Ishikawa (cell line): Measurements from ENCODE around the gene PER2.

Source experiments
- CEBPB ChIP-seq: IDR thresholded peaks from 2 replicates; pipeline ENCODE4 v1.6.1; 2012
- CREB1 ChIP-seq: IDR thresholded peaks from 2 replicates; pipeline ENCODE4 v1.6.1; 2012; ENCODE audit warnings: low read depth
- EGR1 ChIP-seq: IDR thresholded peaks from 2 replicates; pipeline ENCODE4 v1.6.1; 2012
- EP300 ChIP-seq: IDR thresholded peaks from 2 replicates; pipeline ENCODE4 v1.6.1; 2012; ENCODE audit warnings: borderline replicate concordance
- FOXM1 ChIP-seq: IDR thresholded peaks from 2 replicates; pipeline ENCODE4 v1.6.1; 2012; ENCODE audit warnings: low read depth, borderline replicate concordance
- NFIC ChIP-seq: IDR thresholded peaks from 2 replicates; pipeline ENCODE4 v1.6.1; 2012
- RAD21 ChIP-seq: IDR thresholded peaks from 2 replicates; pipeline ENCODE4 v1.6.1; 2012; ENCODE audit warnings: low read depth
- TAF1 ChIP-seq: IDR thresholded peaks from 2 replicates; pipeline ENCODE4 v1.6.1; 2012; ENCODE audit warnings: low read depth, mild to moderate bottlenecking
- TCF12 ChIP-seq: IDR thresholded peaks from 2 replicates; pipeline ENCODE4 v1.6.1; 2012; ENCODE audit warnings: low read depth
- TEAD4 ChIP-seq: IDR thresholded peaks from 2 replicates; pipeline ENCODE4 v1.6.1; 2012
- YY1 ChIP-seq: IDR thresholded peaks from 2 replicates; pipeline ENCODE4 v1.6.1; 2012; ENCODE audit warnings: low read depth
- ZBTB7A ChIP-seq: IDR thresholded peaks from 2 replicates; pipeline ENCODE4 v1.6.1; 2012; ENCODE audit warnings: low read depth
- TF ChIP-seq, protein P1 (sequence below): IDR thresholded peaks from 2 replicates; pipeline ENCODE4 v1.6.1; 2012; ENCODE audit warnings: low read depth, mild to moderate bottlenecking
- TF ChIP-seq, protein P2 (sequence below): IDR thresholded peaks from 2 replicates; pipeline ENCODE4 v1.6.1; 2012
- TF ChIP-seq, protein P3 (sequence below): IDR thresholded peaks from 2 replicates; pipeline ENCODE4 v1.6.1; 2012

Gene PER2

DNA sequence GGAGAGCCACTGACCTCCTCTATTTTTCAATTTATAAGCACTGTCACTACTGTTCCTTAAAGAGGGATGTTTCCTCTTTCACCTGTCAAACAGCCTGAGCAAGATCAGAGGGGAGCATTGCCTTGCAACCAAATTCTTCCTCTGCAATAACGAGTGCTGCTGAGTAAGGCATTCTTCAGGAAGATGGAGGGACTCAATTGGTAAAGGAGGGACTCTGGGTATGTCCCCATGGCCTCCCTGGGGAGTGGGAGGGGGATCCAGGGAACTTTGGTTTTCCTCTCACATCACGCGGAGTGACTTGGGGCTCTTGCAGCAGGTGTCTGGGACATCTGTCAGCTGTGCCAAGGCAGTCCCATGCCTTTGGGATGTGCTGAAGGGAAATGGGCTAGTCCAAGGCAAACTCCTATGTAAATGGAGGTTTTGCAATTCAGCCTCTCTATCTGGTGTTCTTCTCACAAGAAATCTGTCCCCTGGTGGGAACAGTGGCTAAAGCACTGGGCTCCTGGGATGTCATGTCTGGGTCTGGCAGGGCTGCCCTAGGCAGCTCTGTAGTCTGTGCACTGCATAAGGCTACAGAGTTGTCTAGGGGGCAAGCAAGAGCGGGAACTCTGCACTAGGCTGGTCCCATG is 34.2 kb downstream of the PER2 start:
- no peak for TF ChIP-seq ZBTB7A
- TF ChIP-seq, protein P1, sequence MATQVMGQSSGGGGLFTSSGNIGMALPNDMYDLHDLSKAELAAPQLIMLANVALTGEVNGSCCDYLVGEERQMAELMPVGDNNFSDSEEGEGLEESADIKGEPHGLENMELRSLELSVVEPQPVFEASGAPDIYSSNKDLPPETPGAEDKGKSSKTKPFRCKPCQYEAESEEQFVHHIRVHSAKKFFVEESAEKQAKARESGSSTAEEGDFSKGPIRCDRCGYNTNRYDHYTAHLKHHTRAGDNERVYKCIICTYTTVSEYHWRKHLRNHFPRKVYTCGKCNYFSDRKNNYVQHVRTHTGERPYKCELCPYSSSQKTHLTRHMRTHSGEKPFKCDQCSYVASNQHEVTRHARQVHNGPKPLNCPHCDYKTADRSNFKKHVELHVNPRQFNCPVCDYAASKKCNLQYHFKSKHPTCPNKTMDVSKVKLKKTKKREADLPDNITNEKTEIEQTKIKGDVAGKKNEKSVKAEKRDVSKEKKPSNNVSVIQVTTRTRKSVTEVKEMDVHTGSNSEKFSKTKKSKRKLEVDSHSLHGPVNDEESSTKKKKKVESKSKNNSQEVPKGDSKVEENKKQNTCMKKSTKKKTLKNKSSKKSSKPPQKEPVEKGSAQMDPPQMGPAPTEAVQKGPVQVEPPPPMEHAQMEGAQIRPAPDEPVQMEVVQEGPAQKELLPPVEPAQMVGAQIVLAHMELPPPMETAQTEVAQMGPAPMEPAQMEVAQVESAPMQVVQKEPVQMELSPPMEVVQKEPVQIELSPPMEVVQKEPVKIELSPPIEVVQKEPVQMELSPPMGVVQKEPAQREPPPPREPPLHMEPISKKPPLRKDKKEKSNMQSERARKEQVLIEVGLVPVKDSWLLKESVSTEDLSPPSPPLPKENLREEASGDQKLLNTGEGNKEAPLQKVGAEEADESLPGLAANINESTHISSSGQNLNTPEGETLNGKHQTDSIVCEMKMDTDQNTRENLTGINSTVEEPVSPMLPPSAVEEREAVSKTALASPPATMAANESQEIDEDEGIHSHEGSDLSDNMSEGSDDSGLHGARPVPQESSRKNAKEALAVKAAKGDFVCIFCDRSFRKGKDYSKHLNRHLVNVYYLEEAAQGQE, result no peak
- TF ChIP-seq TEAD4, result no peak
- TF ChIP-seq CREB1, result no peak
- no peak for TF ChIP-seq YY1
- no peak for TF ChIP-seq EGR1

DNA sequence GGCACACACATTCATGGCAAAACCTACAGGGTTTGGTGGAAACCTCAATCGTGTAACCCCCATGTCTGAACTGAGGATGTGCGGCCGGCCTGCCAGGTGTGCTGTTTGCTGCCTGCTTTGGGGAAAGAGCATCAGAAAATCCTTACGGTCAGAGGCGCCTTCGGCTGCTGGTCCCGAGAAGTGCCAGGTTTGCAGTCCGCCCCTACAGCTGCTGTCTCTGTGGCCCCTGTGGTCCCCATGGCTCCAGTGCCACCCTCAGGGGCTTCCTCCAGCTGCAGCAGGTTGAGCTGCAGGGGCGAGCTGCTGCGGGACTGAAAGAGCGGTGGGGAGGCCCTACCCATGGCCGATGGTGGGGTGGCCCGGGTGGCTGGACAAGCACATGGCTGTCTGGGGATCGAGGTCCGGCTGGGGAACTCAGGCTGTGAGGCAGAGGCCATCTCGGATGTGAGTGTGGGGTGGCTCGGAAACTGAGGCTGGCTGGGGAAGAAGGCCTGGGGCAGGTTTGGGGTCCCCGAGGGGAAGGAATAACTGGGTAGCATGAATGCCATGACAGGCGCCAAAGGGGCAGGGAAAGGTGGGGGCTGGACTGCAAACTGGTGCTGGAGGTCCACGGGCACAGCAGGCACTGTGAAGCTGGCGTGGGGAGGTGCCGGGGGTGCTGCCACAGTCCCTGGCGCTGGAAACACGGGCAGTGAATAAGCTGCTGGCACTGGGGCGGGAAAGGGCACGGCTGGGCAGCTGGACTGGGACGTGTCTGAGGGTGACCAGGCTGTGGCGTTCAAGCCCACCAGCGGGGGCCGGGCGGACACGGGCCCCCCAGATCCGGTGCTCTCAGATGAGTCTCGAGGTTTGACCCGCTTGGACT is 35.4 kb downstream of the PER2 start:
- TF ChIP-seq, protein P2, sequence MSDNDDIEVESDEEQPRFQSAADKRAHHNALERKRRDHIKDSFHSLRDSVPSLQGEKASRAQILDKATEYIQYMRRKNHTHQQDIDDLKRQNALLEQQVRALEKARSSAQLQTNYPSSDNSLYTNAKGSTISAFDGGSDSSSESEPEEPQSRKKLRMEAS, result no peak
- TF ChIP-seq, protein P1, result no peak
- TF ChIP-seq YY1 (no peak), ZBTB7A (no peak), EGR1 (no peak), TEAD4 (no peak), CREB1 (no peak)
- TF ChIP-seq, protein P3, sequence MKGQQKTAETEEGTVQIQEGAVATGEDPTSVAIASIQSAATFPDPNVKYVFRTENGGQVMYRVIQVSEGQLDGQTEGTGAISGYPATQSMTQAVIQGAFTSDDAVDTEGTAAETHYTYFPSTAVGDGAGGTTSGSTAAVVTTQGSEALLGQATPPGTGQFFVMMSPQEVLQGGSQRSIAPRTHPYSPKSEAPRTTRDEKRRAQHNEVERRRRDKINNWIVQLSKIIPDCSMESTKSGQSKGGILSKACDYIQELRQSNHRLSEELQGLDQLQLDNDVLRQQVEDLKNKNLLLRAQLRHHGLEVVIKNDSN, result no peak

DNA sequence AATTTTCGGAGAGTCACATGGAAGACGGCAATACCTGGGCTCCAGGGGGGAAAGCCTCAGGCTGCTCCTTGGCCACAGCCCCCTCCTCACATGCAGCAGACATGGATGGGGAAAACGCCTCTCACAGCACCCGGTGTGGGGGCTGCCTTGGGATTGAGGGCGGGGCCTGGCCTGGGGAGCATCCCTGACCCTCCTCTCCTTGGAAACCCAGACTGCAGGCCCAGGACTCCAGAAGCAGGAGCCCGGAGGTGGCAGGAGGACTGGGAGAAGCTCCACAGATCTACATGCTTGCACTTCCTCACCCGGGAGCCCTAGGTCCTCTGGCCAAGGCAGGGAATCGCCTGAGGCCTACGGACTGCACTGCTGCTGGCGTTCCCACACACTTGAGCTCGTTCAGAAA is 36.4 kb downstream of the PER2 start:
- TF ChIP-seq, protein P3, result no peak
- TF ChIP-seq, protein P2, result no peak
- no peak for TF ChIP-seq ZBTB7A
- TF ChIP-seq YY1, result no peak
- TF ChIP-seq, protein P1, result no peak
- no peak for TF ChIP-seq FOXM1
- no peak for TF ChIP-seq TEAD4
- TF ChIP-seq EP300, result no peak
- TF ChIP-seq CREB1, result no peak
- TF ChIP-seq TAF1, result no peak
- TF ChIP-seq RAD21, result no peak
- no peak for TF ChIP-seq CEBPB
- TF ChIP-seq EGR1, result no peak
- no peak for TF ChIP-seq NFIC
- no peak for TF ChIP-seq TCF12

DNA sequence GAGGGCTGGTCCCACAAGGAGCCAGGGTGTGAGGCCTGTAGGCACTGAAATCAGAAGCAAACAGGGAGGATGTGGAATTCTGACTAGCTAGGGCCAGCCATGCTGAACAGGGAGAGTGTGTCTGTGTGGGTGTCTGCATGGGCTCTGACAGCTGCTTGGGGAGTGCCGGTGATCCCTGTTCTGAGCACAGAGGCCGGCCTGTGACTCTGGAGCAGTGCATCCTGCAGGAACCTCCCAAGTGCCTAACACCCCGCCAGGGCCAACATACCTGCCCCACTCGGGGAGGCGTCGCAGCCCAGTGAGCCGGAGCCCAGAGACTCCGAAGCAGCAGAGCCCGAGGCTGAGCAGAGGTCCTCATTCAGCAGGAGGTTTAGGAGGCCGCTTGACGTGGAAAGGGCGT is 37.1 kb downstream of the PER2 start:
- TF ChIP-seq, protein P2, result no peak

DNA sequence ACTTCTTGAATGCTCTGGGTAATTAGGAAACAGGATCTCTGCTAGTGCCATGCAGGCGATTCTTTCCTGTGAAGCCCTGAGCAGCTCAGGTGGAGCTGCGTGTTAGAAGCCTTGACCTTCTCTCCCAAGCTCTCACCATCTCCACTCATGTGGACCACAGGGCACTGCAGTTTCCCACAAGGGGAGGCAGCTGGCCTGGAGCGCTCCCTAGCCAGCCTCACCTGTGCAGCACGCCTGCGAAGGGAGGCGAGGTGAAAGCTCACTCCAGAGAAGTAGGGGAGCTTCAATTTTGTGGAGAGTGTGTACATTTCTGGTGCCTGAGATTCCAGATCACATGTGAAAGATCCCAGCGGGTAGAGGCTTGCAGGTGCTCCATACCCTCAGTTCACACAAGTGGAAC is 37.5 kb downstream of the PER2 start:
- no peak for TF ChIP-seq CEBPB
- TF ChIP-seq TCF12, result no peak
- no peak for TF ChIP-seq FOXM1
- TF ChIP-seq EGR1, result no peak
- no peak for TF ChIP-seq TAF1
